Activated CD4-positive, CD25-positive, alpha-beta regulatory T cell treated with anti-CD3 and anti-CD28 coated beads, Interleukin-2, amount 50 U/mL, for 16 hours (primary cell): ENCODE data around the gene IMPA2.

Source experiments
- DNase-seq: peaks from one replicate; pipeline ENCODE4 v3.0.0-alpha.2; 2020; ENCODE audit warnings: low read depth, low spot score

IMPA2 gene

DNA sequence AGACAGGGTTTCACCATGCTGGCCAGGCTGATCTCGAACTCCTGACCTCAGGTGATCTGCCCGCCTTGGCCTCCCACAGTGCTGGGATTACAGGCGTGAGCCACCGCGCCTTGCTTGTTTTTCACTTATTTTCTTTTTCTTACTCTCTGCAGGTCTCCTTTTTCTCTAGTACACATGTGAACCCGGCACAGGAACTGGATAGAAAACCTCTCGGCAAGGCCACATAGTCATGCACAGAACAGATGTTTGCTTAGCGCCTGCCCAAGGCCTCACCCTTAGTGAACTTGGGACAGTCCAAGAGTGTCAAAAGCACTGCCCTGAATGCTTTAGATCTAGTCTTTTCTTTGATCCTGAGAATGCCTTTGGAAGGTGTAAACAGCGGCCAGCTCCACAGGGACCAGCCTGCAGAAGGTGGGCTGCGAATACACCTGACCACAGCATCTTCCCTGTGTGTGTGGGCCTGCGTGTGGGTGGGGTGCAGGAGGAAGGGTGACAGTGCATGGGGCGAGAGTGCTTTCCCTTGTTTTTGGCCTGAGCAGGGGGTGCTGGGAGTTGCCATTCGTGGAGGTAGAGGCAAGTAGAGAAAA, 27.0 kb downstream of the IMPA2 start:
- DNase-seq = no peak

DNA sequence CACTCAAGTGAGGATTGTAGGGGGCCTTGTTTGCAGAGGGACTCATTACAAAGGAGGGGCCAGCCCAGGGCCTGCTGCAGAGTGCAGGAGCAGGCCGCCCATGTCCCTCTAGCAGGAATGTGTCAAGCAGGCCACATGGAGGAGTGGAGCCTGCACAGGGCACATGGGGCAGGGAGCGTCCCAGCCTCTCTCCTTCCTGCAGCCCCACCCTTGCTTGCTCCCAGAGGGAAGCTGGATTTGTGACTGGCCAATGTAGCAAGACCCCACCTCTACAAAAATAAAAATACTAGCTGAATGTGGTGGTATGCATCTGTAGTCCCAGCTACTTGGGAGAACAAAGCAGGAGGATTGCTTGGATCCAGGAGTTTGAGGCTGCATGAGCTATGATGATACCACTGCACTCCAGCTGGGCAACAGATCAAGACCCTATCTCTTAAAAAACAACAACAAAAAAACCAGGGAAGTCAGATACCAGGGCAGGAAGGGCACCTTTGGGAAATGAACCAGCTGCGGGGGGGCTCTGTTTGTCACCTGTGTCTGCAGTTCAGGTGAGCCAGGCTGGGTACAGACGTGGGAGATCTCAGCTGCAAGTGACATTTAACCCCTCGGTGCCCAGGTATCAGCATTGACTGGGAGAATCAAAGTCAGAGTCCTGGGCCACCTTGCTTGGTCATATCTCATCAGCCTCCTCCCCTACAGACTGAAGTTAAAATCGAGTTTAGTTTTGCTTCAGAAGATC, 27.7 kb downstream of the IMPA2 start:
- DNase-seq = no peak

DNA sequence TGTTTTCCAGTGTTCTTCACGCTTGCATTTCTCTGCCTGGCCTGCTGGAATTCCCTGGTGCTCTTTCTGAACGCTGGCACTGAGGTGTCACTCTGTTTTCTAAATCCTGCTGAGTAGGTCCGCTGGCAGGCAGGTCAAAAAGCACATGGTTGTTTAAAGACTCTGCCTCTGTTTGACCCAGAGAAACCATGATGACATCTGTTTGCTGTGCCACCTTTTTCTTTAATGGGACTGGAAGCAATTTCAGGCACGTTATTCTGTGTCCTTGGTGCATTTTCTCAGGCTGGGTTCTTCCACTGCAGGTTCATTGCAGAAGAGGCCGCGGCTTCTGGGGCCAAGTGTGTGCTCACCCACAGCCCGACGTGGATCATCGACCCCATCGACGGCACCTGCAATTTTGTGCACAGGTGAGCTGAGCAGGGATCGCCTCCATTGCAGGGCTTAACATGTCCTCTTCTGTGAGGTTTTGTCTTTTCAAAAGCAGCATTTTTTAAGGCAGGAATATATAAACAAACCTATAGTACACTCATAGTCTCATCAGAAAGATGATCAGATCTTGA, 28.4 kb downstream of the IMPA2 start:
- no peak for DNase-seq

DNA sequence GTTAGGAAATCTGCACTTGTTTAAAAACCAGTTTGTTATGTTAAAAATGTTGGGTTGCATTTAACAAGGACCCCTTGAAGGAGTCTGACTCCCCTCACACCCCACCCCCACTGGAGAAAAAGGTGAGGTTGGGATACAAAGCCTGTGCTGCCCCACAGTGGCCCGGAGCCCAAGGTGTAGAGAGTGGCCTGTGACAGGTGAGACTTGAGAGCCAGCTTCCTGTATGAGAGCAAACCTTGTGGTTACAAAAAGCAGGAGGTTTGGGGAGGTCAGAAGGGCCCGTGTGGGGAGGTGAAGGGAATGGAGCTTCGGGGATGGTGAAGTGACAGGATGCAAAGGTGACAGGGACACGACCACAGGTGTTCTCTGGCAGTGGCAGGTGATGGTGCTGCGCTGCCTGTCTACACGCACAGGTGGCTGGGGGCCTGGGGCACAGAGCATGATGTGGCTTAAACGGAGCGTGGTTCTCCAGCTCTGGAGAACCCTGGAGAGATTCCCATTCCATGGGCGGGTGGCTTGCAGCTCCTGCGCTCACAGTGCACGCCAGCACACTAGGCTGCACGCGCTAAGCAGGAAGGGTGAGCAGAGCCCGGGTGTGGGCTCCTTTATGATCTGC, 29.0 kb downstream of the IMPA2 start:
- no peak for DNase-seq

DNA sequence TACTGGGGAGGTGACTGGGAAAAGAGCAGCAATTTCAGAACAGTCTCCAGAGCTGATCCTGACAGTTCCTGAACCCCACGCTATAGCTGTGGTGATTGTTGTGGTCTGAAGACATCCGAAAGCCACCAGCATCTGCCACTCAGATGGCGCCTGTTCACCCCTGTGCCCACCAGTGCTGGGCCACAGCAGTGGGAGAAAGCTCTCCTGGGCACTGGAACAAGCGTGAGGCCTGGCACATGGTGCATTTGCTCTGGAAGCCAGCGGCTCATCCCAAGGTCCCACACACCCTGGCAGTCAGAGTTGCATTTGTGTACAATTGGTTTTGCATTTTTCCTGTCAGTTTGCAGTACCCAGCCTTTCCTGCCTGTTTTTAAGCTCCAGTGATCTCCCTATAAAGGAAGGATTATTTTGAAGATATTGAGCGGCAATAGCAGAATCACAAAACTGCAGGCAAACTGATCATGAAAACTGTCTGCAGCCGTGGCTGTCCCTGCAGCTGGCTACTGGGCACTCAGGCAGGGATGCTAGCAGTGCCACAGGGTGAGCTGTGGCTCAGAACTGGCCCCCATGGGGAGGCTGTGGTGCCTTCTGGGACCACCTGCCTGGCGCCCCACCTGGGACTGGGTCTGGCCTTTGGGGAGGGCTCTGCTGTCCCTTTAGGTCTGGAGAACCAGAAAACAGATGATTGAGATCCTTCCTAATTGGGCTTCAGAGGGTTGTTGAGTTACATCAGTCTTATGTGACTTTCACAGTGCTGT, 30.1 kb downstream of the IMPA2 start:
- DNase-seq = no peak

DNA sequence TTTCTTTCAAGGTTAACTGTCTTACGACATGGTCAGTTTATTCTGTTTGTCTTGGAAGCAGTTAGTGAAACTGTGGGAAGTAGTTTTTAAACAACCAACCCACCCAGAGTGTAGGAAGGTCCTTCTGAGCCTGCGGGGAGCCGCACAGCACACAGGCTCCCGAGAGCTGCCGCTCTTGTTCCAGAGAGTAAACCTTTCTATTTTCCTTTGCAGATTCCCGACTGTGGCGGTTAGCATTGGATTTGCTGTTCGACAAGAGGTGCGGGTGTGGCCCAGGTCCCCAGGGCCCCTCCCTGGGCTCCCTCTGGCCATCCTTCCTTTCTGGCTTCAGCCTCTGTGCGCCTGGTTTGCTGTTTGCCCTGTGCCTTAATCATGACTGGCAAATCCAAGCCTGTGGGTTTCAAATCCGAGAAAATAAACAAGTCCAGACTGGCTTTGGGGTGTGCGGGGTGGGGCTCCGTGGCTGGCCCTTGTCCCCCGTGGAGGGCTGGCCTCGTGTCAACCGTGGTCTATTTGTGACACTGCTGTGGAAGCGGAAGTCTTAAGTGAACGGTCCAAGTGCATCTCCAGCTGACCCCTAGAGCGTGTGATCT, 30.7 kb downstream of the IMPA2 start:
- no peak for DNase-seq

- no peak for DNase-seq
Observed at GRCh38 chr18:12012697-12013096, 31.4 kb downstream of the IMPA2 start.

DNA sequence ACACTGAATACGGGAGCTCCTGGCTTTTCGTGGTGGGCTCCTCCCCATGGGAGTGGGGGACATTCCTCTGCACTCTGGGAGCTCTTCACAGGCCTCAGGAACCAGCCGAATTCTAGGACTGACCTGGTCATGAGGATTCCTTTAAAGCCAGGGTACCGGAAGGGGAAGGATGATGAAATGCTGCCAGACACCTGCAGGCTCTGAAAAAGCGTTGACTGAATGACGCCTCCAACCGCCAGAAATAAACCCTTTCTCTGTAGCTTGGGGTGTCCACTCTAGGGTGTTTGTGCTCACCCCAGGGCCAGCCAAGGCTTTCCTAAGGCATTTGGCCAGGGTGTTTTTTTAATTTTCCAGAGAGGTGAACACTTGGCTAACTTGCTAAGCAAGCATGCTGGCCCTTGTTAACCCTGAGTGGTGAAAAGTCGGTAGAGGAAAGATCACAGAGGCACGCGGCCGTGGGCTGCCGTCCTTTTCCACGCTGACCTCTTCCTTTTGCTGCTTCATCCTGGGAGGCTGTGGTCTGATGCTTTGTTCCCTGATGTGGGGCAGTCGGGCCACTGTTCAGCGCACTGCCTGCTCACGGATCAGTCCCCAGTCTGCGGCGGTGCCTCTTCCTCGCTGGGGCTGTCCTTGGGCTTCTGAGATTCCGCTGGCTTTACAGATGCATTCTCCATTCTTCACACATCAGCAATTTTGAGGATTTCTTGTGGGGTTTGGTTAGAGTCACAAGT, 32.0 kb downstream of the IMPA2 start:
- DNase-seq = no peak

- DNase-seq = no peak
Observed at GRCh38 chr18:12014086-12014485, 32.8 kb downstream of the IMPA2 start.

DNA sequence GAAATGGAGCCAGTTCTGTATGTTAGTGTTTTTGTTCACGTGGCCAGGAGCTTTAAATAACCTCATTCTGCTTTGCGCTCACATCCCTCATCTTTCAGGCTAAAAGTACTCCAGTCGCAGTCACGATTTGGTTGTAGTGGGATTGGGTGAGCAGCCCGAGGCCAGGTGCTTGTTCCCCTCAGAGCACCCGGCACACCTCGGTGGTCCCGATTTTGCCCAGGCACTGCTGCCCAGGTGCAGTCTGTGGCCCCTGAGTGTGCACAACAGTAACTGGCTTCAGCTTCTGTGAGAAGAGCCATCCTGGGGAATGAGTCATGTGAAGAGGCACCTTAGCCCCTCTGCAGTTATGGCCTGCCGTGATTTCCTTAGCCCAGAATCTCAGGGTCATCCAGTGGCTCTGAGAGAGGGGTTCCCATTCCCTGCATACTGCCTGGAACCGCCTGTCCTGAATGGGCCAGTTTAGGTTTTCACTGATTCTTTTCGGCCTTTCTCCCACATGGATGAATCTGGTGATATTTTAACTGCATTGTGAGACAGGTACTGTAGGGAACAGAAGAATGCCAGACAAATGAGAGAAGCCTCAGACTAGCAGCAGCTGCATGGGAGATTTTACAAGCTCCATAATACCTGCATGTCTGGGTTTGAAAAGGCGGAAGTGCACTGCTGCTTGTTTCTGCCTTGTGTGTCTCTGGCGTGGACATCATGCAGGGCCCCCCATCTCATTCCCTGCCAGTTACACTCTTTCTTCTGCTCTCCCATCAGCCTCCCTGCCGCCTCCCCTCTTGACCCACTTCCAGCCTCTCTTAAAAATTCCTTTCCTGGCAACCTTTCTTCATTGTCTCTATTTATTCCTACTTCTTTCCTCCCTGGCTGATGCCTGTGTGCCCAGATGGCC, 33.5 kb downstream of the IMPA2 start:
- no peak for DNase-seq

GRCh38 chr18:12015416-12016062, 34.2 kb downstream of the IMPA2 start:
- no peak for DNase-seq

- DNase-seq = no peak
Observed at GRCh38 chr18:12017081-12017480, 35.8 kb downstream of the IMPA2 start.

- DNase-seq = no peak
Observed at GRCh38 chr18:12018861-12019260, 37.6 kb downstream of the IMPA2 start.

GRCh38 chr18:12021077-12021476, 39.8 kb downstream of the IMPA2 start:
- DNase-seq = no peak

GRCh38 chr18:12021596-12021995, 40.3 kb downstream of the IMPA2 start:
- DNase-seq = no peak

DNA sequence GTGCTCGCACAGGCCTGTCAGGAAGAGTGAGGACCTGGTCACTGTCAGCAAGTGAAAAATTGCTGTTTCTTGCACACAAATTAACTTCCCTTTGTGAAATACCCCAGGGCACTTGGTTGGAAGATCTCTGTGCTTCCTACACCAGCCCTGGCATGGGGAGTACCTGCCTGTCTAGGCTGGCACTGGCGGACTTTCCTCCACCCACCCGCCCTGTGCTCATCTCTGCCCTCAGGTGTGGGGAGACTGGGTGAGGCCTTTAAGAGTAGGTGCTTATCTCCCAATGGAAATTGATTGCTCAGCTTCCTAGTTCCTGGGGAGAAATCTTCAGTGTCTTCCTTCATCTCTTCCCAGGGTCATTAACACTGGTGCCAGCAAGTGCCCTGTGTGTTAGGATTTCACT, 42.1 kb downstream of the IMPA2 start:
- DNase-seq = no peak

DNA sequence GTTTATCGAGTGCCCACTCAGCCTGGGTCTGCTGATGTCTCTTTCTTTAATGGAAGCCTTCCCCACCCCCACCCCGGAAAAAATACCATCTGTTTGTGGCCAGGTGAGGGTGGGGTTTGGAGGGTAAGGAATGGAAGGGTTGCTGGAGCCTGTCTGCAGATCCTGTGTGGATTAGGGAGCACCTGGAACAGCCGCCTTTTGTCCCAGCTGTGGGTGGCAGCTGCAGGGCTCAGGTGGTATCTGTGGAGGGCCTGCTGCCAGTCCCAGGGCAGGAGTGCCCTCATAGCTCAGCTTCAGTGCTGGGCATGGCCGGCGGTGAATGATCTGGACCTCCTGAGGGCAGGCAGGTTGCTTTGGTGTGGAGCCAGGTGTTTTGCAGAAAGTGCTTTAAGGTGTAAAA, 45.3 kb downstream of the IMPA2 start:
- DNase-seq = no peak

DNA sequence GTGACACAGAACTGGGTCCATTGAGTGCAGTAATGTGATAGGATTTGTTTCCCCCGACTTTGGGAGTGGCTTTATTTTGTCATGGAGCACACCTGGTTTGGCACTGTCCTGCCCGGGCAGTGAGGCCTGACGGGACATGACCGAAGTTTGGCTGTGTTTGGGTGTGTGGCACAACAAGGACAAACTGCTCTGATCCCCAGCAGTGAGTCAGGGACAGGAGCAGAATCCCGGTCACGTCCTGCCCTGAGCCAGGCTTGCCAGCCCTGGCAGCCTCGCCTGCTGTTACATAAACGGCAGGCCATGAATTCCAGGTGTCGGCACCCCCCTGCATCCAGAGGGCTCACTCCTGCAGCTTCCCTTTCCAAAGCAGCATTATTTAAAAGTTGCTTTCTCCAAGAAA, 45.7 kb downstream of the IMPA2 start:
- no peak for DNase-seq

DNA sequence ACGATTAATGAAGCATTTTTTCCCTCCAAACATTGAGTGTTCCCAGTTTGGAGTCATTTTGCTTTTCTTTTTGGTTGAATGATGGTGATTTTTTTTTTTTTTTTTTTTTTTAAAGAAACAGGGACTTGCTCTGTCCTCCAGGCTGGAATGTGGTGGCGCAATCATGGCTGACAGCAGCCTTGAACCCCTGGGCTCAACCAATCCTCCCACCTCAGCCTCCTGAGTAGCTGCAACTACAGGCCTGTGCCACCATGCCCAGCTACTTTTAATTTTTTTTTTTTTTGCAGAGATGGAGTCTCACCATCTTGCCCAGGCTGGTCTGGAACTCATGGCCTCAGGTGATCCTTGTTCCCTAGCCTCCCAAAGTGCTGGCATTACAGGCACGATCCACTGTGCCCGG, 46.2 kb downstream of the IMPA2 start:
- DNase-seq = no peak
